Activated CD8-positive, alpha-beta memory T cell treated with anti-CD3 and anti-CD28 coated beads for 36 hours (primary cell): ENCODE measurements around the gene NID1. TPM values are rescaled to one million over a fixed set of nuclear protein-coding genes. Genes with fewer than 3 reads are reported as not detected.
"Not testable (repeated sequence)": the region's sequence is repeated elsewhere in the genome, so short reads cannot be mapped to it uniquely, and the experiment has no call there.

Experiments used
- CTCF ChIA-PET: fragments of 350-600 bp; sonication (Branson Sonifier 250); formaldehyde crosslinking; loops from one replicate; lab custom pipeline; 2021; ENCODE audit warnings: antibody characterized with exemption; lab: Charles Lee
- POLR2A ChIA-PET: fragments of 350-600 bp; sonication (Branson Sonifier 250); formaldehyde crosslinking; loops from one replicate; lab custom pipeline; 2021; ENCODE audit warnings: antibody characterized with exemption; lab: Charles Lee
- total RNA-seq, 2 experiments: library from RNA; stranded (reverse); gene quantifications; one replicate each; pipeline ENCODE4 v1.2.3, GENCODE V29; 2021

Gene NID1
- total RNA-seq, 2 experiments from 2014 or later, result 0.08 TPM

DNA sequence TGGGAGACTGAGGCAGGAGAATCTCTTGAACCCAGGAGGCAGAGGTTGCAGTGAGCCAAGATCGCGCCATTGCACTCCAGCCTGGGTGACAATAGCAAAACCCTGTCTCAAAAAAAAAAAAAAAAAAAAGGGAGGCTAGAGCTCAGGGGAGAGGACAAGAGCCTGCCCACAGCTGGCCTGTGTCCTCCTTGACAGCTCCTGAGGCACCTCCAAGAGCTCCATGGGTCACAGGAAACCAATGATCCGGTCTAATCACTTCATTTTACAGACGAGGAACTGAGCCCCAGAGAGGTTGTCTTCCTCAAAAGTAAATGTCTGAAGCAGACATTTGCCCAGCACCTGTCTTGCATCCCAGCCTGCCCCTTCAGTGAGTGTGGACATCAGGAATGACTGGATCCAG is 49.4 kb downstream of the NID1 start:
- POLR2A ChIA-PET, result no interaction called here
- CTCF ChIA-PET, result no interaction called here

DNA sequence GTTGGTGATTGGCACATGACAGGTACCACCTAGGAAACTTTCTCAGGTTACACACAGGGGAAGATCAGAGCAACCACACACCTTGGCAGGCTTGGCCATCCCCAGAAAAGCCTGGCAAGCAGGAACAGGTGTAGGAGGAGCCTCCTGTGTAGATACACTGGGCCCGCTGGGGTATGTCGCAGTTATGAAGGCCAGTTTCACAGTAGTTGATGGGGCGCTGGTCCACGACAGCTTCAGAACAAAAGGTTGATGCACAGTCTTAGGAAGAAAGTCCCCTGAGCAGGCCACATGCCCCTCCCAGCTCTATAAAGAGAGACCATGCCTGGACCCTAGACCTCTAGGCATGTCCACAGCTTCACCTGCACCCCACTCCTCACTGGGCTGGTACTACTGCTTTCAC is 51.6 kb downstream of the NID1 start:
- CTCF ChIA-PET, result no interaction called here
- POLR2A ChIA-PET, result no interaction called here

DNA sequence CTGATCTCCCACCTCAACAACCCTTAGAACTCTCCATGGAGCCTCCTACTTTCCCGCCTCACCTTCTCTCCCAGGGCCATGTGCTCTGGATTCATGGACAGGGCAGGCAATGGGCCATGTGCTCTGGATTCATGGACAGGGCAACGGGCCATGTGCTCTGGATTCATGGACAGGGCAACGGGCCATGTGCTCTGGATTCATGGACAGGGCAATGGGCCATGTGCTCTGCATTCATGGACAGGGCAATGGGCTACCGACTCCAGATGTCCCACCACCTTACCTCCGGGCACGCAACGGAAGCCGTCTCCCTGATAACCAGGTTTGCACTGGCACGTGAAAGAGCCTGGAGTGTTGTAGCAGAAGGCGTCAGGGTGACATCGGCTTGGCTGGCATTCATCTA is 53.2 kb downstream of the NID1 start:
- ChIA-PET CTCF (no interaction called here), POLR2A (no interaction called here)

DNA sequence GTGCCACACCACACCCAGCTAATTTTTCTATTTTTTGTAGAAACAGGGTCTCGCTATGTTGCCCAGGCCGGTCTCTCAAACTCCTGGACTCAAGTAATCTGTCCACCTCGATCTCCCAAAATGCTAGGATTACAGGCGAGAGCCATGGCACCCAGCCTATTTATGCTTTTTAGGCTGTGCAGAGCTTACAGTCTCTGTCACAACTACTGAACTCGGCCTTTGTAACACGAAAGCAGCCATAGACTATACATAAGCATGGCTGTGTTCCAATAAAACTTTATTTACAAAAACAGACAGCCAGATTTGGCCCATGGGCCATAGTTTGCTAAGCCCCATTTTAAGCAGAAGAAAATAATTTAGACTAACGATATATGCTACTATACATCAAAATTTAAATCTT is 54.4 kb downstream of the NID1 start:
- POLR2A ChIA-PET, result no interaction called here
- CTCF ChIA-PET, result no interaction called here

DNA sequence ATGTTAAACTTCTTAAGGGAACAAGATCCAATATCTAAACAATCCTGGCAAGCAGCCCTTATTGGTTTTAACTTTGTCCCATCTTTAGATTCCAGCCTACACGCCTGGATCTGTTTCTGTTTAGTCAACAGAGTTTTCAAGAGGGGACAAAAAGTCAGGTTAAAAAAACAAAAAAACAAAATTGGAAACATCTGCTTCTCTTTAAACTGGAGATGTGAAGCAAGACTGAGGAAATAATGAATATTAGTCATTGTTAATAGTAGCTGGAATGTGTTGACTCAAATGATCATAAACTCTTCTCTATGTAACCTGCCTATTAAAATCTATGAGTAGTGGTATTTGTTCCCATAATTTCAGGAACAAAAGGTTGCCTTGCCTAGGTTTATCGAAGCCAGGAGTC is 55.0 kb downstream of the NID1 start:
- ChIA-PET CTCF (no interaction called here), POLR2A (no interaction called here)

DNA sequence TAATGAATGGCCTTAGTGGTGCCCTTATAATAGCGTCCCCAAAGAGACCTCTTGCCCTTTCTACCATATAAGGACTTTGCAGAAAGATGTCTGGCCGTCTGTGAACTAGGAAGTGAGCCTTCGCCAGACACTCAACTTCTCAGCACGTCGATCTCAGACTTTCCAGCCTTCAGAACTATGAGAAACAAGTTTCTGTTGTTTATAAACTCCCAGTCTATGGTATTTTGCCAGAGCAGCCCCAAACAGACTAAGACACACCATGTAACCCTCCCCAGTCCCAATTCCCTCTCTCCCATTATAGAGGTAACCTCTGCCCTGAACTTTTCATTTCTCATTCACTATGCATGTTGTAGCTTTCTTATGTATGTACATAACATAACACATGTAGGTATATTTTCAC is 55.7 kb downstream of the NID1 start:
- POLR2A ChIA-PET, result no interaction called here
- CTCF ChIA-PET, result no interaction called here

DNA sequence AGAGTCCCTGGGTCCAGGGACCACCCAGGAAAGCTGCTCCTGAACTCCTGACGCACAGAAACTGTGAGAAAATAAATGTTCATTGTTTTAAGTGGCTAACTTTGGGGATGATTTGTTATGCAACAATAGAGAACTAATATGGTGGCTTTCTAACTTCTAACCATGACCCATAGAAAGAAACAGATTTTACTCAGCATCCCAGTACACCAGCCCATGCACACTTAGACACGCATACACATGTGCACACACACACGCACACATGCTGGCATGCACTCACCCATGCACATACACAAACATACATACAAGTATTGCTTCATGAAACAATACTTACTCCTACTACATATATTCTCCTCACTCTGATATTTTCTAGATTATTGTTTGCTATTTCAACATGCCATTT is 57.1 kb downstream of the NID1 start:
- CTCF ChIA-PET, result no interaction called here
- POLR2A ChIA-PET, result no interaction called here

DNA sequence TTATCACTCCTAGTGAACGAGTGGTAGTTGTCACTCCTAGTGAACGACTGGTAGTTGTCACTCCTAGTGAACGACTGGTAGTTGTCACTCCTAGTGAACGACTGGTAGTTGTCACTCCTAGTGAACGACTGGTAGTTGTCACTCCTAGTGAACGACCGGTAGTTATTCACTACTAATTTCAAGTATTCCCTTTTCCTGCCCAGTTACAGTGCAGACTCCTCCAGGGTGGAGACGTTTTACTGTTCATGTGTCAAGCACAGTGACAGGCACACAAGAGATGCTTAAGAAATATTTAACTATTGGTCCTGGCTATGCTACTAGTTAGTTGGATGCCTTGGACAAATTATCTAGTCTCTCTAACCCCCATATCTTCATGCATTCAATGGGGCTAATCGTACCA is 61.8 kb downstream of the NID1 start:
- POLR2A ChIA-PET, CTCF ChIA-PET: not testable (repeated sequence)

DNA sequence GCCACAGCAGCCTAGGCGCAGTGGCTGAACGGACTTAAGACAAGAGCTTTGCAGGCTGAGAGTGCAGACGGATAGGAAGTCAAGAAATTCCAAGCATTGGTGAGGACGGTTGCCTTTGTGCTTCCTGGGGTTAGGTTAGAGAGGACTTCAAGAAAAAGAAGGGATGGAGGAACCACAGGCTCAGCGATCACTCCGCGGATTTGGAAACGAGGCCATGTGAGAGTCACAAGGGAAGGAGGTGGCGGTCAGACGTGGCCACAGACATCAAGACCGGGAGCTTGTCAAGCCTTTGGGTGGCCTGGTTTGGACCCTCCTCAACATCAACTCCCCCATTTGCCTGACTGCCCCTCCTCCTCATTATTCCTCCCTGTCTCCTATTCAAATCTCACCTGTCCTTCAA is 62.3 kb downstream of the NID1 start:
- POLR2A ChIA-PET, result no interaction called here
- CTCF ChIA-PET, result interaction anchor here (1.5 kb wide), 1 partner anchor 14 kb away, joined by 3 read pairs; no protein-coding TSS in a partner anchor

DNA sequence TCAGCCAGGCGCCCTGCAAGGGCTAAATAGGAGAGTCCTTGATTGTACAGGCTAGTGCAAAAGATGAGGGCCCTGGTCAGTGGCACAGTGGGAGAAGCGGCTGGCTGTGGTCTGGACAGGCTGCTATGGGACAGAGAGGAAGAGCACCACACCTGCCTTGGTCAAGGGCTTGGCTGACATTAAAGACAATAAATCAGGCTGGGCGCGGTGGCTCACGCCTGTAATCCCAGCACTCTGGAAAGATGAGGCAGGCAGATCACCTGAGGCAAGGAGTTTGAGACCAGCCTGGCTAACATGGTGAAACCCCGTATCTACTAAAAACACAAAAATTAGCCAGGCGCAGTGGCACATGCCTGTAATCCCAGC is 62.9 kb downstream of the NID1 start:
- ChIA-PET POLR2A (no interaction called here), CTCF (interaction anchor here (1.5 kb wide), 1 partner anchor 15 kb away, joined by 3 read pairs; no protein-coding TSS in a partner anchor)

DNA sequence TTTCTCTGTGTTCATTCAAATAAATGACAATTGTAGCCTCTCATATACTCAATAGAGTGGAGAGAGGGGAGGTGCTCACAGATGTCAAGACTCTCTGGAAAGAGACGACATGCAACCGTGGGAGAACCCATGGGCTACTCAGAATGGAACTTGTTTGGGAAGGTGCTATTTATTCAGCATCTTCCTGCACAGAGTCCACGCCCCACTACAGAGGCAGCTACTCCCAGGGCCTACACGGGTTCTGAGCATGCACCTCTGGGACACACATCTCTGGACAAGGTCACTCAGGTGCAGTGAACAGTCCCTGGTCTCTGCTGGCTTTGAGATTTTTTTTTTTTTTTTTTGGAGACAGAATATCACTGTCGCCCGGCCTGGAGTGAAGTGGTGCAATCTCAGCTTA is 64.1 kb downstream of the NID1 start:
- POLR2A ChIA-PET, result no interaction called here

DNA sequence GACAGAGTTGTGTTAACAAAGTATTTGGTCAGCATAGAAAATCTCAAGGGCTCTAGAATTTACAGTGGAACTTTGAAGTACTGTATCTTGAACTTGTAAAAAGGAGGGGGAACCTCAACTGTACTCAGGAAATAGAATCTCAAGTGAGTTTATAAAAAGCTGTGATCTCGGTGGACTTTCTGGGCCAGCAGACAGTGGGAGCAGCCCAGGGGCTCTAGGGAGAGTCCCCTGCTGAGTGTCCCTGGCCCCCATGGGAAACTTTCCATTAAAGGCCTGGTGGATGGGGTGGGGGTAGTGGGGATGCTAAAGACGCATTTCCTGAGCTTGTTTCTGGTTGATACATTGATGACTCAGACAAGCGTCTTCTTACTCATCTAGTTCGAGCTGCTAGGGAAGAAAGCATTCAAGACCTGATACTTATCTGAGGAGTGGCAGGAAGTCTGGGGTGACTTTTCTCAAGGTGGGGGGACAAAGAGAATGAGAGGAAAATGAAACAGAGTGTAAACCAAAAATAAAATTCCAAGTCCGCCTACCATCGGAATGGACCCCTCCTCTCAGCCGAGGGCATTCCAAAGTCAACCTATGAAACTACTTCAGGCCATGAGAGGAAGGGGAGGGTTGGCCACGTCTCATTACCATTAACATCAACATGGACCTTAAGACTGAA is 65.5 kb downstream of the NID1 start:
- CTCF ChIA-PET, result interaction anchor here (2.1 kb wide), 1 partner anchor 28 kb away, joined by 11 read pairs; no protein-coding TSS in a partner anchor
- POLR2A ChIA-PET, result no interaction called here

More for the DNA sequence above, 64.1 kb downstream of the NID1 start:
- CTCF ChIA-PET, result interaction anchor here (0.7 kb wide), 1 partner anchor 143 kb away, joined by 6 read pairs; no protein-coding TSS in a partner anchor

DNA sequence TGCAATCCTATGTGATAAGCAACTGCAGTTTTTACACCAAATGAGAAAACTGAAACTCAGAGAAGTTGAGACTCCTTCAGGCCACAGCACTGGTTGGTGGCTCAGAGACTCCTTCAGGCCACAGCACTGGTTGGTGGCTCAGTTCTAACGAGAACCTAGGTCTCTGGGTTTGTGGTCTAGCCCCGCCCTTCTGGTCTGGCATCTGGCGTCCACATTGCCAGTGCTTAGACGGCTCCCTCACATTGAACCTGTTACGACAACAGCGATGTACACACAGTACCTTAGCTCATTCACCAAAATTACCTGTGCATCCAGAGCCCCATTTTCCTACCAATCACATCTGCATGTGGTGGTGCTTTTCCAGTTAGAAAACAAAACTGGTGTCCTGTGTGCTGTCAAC is 66.1 kb downstream of the NID1 start:
- ChIA-PET CTCF (interaction anchor here (2.1 kb wide), 1 partner anchor 27 kb away, joined by 11 read pairs; no protein-coding TSS in a partner anchor), POLR2A (interaction anchor here (0.6 to 0.7 kb wide), 2 partner anchors 119 to 141 kb away, joined by 3 read pairs; no protein-coding TSS in a partner anchor)

DNA sequence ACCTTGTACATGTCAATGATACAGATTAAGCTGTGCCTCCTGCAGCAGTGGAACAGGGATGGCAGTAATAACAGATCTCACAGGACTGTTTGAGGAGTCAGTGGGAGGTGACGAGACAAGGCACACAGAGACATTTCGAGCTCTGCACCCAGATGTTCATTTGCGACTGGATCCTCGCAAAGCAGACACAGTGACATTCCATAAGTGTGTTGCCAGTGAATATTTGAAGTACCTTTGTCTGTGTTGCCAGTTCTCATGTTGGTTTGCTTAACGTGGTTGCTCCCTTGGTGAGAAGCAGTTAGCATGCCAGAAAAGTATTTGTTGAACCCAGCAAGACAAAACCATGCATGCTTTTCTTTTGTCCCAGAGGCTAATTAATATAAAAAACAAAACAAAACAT is 67.0 kb downstream of the NID1 start:
- POLR2A ChIA-PET, result interaction anchor here (0.6 to 0.7 kb wide), 4 partner anchors 134 to 798 kb away, joined by 3 to 5 read pairs (median 4); no protein-coding TSS in a partner anchor
- CTCF ChIA-PET, result interaction anchor here (1.0 to 2.1 kb wide), 2 partner anchors 9 to 26 kb away, joined by 6 to 11 read pairs; no protein-coding TSS in a partner anchor

DNA sequence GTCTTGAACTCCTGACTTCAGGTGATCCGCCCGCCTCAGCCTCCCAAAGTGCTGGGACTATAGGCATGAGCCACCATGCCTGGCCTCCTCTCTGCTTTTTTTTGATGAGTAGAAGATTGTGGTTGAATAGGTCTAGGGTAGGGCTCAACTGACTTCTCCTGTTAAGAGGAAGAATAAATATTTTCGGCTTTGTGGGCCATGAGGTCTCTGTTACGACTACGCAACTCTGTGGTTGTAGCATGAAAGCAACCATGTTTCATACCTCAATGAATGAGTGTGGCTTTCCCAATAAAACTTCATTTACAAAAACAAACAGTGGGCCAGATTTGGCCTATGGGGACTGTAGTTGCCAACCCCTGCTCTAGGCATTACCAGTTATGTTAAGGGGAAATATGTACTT is 67.8 kb downstream of the NID1 start:
- ChIA-PET POLR2A (no interaction called here), CTCF (no interaction called here)

DNA sequence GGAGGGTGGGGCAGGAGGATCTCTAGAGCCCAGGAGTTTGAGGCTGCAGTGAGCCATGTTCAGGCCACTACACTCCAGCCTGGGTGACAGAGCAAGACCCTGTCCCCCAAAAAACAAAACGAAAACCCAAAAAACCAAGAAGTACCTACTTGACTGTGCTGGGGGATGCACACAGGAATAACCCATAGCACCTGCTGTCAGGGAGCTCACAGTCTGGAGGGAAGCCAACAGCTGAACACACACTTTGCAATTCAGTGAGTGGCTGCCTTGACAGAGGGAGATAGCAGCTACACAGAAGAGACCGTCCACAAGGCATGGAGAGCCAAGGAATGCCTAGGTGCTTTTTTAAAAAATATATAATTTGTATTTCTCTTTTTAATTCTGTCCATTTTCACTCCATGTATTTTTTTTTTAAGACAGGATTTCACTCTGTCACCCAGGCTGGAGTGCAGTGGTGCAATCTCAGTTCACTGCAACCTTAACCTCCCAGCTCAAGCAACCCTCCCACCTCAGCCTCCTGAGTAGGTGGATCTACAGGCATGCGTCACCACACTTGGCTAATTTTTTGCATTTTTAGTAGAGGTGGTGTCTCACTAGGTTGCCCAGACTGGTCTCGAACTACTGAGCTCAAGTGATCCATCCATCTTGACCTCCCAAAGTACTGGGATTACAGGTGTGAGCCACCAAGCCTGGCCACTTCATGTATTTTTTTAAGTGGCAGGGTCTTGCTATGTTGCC is 68.7 kb downstream of the NID1 start:
- POLR2A ChIA-PET, result no interaction called here
- CTCF ChIA-PET, result no interaction called here

DNA sequence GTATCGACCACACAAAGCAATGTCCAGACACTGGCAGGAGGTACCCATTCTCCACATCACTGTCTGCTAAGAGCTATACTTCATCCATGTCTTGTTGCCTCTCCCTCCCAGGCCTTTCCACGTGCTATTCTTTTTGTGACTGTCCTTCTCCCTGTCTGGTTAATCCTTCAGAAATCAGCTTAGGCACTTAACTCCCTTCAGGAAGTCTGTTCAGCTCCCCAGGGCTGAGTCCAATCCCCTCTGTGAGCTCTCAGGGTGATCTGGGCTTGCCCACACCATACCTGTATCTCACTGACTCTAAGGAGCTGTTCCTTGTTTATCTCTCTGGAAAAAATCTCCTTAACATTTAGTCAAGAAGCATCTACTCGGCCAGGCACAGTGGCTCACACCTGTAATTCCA is 69.4 kb downstream of the NID1 start:
- ChIA-PET POLR2A (no interaction called here), CTCF (no interaction called here)

DNA sequence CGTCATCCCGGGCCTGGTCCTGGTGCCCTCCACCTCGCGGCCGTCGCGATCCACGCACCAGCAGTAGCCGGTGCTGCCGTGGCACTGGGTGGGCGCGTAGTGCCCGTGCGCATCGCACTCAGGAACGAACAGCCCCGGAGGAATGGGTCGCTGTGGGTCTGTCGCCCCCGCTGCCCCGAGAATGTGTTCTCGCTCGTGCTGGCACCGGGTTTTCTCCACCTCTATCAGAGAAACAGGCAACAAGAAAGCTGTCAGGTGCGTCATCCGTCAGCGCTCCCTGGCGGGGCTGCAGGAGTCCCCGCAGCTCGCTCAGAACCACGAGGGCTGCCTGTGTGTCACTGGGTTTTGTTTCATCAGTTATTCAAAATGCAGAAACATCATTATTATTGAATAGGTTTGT is 71.2 kb downstream of the NID1 start:
- ChIA-PET CTCF (no interaction called here), POLR2A (no interaction called here)

DNA sequence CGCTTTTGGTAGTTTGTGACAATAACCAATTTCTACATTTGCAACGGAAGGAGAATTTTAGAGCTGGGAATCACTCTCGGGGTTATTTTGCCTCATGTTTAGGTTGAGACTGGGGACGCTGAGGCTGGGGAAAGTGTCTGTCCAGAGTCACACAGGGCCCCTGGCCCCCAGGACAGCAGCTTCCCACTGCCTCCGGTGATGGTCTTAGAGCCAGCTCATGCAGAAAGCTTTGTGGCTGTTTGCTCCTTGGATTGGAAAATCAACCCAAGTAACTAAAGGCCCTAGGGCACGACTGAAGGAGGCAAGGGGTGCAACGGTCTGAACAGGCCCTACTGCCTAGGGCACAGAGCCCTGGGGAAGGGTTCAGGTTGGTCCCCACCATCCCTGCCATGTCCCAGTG is 72.0 kb downstream of the NID1 start:
- POLR2A ChIA-PET, result no interaction called here
- CTCF ChIA-PET, result no interaction called here

DNA sequence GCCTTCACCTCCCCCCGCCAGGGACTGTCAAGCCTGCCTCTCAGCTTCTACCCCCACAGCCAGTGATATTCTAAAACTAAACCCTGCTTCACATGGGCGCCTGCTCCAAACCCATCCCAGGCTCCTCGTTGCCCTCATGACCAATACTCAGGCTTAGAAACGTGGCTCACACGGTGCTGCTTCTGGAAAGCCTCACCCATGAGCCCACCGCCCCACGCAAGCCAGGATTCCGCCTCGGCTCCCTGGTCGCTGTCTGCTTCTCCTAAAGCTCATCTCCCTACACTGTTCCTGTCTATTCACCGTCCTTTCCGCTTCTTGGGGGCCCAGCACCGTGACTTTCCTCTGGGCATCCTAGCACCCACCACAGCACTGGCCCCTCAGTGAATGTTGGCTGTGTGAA is 72.5 kb downstream of the NID1 start:
- ChIA-PET CTCF (no interaction called here), POLR2A (no interaction called here)

DNA sequence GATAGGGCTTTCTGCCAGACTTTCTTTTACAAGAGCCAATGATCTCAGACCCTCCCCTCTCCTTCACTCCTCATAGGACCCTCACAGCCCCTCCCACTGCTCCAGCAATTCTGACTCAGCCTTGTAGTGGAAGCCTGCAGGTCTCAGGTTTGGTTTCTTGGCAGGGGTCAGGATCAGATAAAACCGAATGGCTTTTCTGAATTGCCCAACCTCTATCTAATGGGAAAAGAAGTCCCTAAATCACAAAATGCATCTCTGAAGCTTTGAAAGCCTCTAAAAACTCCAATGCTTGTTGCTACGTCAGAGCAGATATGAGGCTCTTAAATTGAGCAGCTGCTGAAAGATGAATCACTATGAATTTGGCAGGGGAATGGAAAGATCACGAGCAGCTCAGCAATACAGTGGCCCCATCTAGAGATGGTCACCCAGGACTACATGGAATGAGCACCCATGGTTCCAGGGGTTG is 74.5 kb downstream of the NID1 start:
- ChIA-PET CTCF (no interaction called here), POLR2A (no interaction called here)
